Thyroid gland (tissue), 4 donors: ENCODE data around the gene GDF15. TPM values are rescaled to one million over a fixed set of nuclear protein-coding genes. Genes with fewer than 3 reads are reported as not detected.
"Not testable (repeated sequence)": the region's sequence is repeated elsewhere in the genome, so short reads cannot be mapped to it uniquely, and the experiment has no call there.

Experiments
- DNase-seq, 2 donors: peaks; one replicate each; pipeline ENCODE4 v3.0.0-alpha.2; 2019
- H3K27ac ChIP-seq, 3 donors: fragments of 200-600 bp; sonication (generic); 1 replicate in 2 of 3; 2 replicates in 1 of 3; pipeline ENCODE4 v1.5.1; 2016 to 2019; ENCODE audit warnings: mild to moderate bottlenecking in 1 of 3, moderate library complexity in 1 of 3
- H3K27me3 ChIP-seq: fragments of 200-600 bp; sonication (generic); one replicate; pipeline ENCODE4 v1.5.1; 2019
- H3K36me3 ChIP-seq, 2 donors: fragments of 200-600 bp; sonication (generic); one replicate each; pipeline ENCODE4 v1.5.1; 2016 to 2019
- H3K4me1 ChIP-seq, 2 donors: fragments of 200-600 bp; sonication (generic); one replicate each; pipeline ENCODE4 v1.5.1; 2017 to 2019
- H3K4me3 ChIP-seq, 3 donors: fragments of 200-600 bp; sonication (generic); replicated peaks in 1 of 3; 1 replicate in 2 of 3; 2 replicates in 1 of 3; pipeline ENCODE4 v1.5.1; 2016; ENCODE audit warnings: mild to moderate bottlenecking in 1 of 3
- H3K9me3 ChIP-seq: fragments of 200-600 bp; sonication (generic); one replicate; pipeline ENCODE4 v1.5.1; 2017
- CTCF ChIP-seq, 6 experiments: fragments of 200-600 bp in 3 of 6; fragments of 450-650 bp in 3 of 6; sonication (generic) in 3 of 6; IDR thresholded peaks; one replicate each; pipeline ENCODE4 v1.5.1; 2016 to 2019; ENCODE audit warnings: antibody characterized with exemption in 6 of 6, mild to moderate bottlenecking in 2 of 6, inconsistent platforms in 1 of 6, moderate library complexity in 1 of 6
- POLR2A ChIP-seq, 2 donors: fragments of 450-650 bp; IDR thresholded peaks; one replicate each; pipeline ENCODE4 v1.6.1; 2017; ENCODE audit warnings: antibody characterized with exemption in 2 of 2, mild to moderate bottlenecking in 2 of 2, moderate library complexity in 1 of 2
- WGBS, 2 donors: methylation state at CpG; one replicate each; pipeline ENCODE4 v1.1.5; 2017; 5-methylcytosine and 5-hydroxymethylcytosine counted together
- intact Hi-C: fragments of 100-400 bp; cut with DNase I; formaldehyde crosslinking; loops from one replicate; pipeline ENCODE4 v1.15.1; 2023
- total RNA-seq, 4 donors: library from RNA; depleted of rRNA; stranded (reverse); fragments of >200 nt; gene quantifications; one replicate each; pipeline ENCODE4 v1.2.3, GENCODE V29; 2016

The GDF15 gene
- total RNA-seq, 4 donors from 2014 or later: 3.7 to 9.9 (median 5.1) TPM; not detected in 1

GRCh38 chr19:18348171-18348570 lies 37.8 kb upstream of the GDF15 start:
- Histone ChIP-seq H3K36me3 (no peaks in the 10 kb centered on the region), H3K27me3 (no peaks in the 10 kb centered on the region), H3K4me3 (no peak overlapping the region), H3K9me3 (no peaks in the 10 kb centered on the region), H3K4me1 (no peaks in the 10 kb centered on the region), H3K27ac (no peak overlapping the region)
- 90 to 95% methylated on average over 17 of the region's 17 CpGs for WGBS, 2 donors
- intact Hi-C loops: no loop called here
- DNase-seq: no peak
- TF ChIP-seq POLR2A (IDR thresholded peaks at IDR 0.05): no peak
- no peak for TF ChIP-seq CTCF (IDR thresholded peaks at IDR 0.05)

DNA sequence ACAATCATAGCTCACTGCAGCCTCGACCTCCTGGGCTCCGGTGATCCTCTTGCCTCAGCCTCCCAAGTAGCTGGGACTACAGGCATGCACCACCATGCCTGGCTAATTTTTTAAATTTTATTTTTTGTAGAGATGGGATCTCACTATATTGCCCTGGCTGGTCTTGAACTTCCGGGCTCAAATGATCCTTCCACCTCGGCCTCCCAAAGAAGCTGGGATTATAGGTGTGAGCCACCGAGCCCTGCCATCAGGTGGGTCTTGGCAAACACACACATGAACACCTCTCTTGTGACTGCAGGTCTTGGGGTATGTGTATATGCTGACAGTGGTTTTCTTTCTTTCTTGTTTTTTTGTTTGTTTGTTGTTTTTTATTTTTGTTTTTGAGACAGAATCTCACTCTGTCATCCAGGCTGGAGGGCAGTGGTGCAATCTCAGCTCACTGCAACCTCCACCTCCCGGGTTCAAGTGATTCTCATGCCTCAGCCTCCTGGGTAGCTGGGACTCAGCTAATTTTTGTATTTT lies 37.1 kb upstream of the GDF15 start:
- H3K27me3 ChIP-seq, H3K9me3 ChIP-seq, H3K36me3 ChIP-seq, H3K4me1 ChIP-seq, H3K4me3 ChIP-seq, intact Hi-C loops, DNase-seq, H3K27ac ChIP-seq: not testable (repeated sequence)
- WGBS, 2 donors: 93 to 97% methylated on average over 6 of the region's 6 CpGs

- Histone ChIP-seq H3K27me3 (no peaks in the 10 kb centered on the region), H3K36me3 (no peaks in the 10 kb centered on the region), H3K27ac (no peak overlapping the region), H3K4me3 (no peak overlapping the region), H3K9me3 (no peaks in the 10 kb centered on the region), H3K4me1 (no peaks in the 10 kb centered on the region)
- intact Hi-C loops: loop anchor here (5.0 kb wide), 1 partner anchor 63 kb away; no protein-coding TSS in a partner anchor
- WGBS, 2 donors: 56 to 62% methylated on average over 12 of the region's 12 CpGs
- peak; percentile 49 to 69 for DNase-seq
- TF ChIP-seq POLR2A (IDR thresholded peaks at IDR 0.05): no peak
- TF ChIP-seq CTCF (IDR thresholded peaks at IDR 0.05): peak in 5 of 6 experiments; percentile 64 to 77 (median 75)
Observed at GRCh38 chr19:18349524-18350128, 36.3 kb upstream of the GDF15 start.

- Histone ChIP-seq H3K4me1 (no peaks in the 10 kb centered on the region), H3K27ac (no peak overlapping the region), H3K4me3 (no peak overlapping the region), H3K36me3 (peaks cover 0 to 2% of the 10 kb centered on the region in 2 donors), H3K9me3 (no peaks in the 10 kb centered on the region), H3K27me3 (no peaks in the 10 kb centered on the region)
- intact Hi-C loops: loop anchor here (5.0 kb wide), 1 partner anchor 62 kb away; no protein-coding TSS in a partner anchor
- WGBS, 2 donors: 87 to 92% methylated on average over 9 of the region's 9 CpGs
- no peak for DNase-seq
- TF ChIP-seq POLR2A (IDR thresholded peaks at IDR 0.05) (no peak), CTCF (IDR thresholded peaks at IDR 0.05) (no peak)
Observed at GRCh38 chr19:18350490-18350889, 35.5 kb upstream of the GDF15 start.

GRCh38 chr19:18351544-18351943 lies 34.4 kb upstream of the GDF15 start:
- Histone ChIP-seq H3K27me3 (no peaks in the 10 kb centered on the region), H3K36me3 (peaks cover 8 to 9% of the 10 kb centered on the region in 2 donors), H3K4me3 (no peak overlapping the region), H3K27ac (no peak overlapping the region), H3K9me3 (no peaks in the 10 kb centered on the region), H3K4me1 (no peaks in the 10 kb centered on the region)
- 92 to 94% methylated on average over 7 of the region's 7 CpGs for WGBS, 2 donors
- intact Hi-C loops: loop anchor here (5.0 kb wide), 1 partner anchor 61 kb away; no protein-coding TSS in a partner anchor
- TF ChIP-seq CTCF (IDR thresholded peaks at IDR 0.05): no peak
- TF ChIP-seq POLR2A (IDR thresholded peaks at IDR 0.05): no peak
- DNase-seq: no peak
